ENCODE results near the gene LAMP1.
A peak's percentile ranks its signal among the peaks of the same experiment; 100 is the strongest.
"Not testable (repeated sequence)": the region's sequence is repeated elsewhere in the genome, so short reads cannot be mapped to it uniquely, and the experiment has no call there.

The LAMP1 gene, protein sequence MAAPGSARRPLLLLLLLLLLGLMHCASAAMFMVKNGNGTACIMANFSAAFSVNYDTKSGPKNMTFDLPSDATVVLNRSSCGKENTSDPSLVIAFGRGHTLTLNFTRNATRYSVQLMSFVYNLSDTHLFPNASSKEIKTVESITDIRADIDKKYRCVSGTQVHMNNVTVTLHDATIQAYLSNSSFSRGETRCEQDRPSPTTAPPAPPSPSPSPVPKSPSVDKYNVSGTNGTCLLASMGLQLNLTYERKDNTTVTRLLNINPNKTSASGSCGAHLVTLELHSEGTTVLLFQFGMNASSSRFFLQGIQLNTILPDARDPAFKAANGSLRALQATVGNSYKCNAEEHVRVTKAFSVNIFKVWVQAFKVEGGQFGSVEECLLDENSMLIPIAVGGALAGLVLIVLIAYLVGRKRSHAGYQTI

DNA sequence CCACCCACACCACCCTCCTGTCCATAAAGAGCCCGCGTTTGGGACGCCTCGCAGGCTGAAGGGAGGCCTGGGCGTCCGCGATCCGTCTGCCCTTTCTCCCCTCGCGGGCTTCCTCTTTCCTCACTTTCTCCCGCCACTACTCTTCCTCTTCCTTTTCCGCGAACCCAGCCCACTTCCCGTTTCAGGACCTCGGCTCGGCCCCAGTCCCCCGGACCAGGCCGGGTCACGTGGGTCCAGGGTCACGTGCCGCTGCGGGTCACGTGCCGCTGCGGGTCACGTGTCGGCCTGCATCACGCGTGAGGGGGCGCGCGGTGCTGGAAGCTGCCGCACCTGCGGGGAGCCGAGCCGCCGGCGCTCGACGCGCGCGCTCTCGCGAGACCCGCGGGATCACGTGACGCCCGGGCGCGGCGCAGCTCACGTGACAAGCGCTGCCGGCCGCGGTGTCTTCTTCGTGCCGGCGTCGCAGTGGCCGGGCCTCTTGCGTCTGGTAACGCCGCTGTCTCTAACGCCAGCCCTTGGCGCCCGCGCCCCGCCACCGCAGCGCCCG lies at the start of gene LAMP1:
TSS of gene LAMP1 (plus strand) at position 417 of the 547 bp plus-strand sequence. CDS start 196 bp downstream, outside the sequence.
- Mint-ChIP-seq H3K9me3 (no peaks in the 10 kb centered on the region), H3K36me3 (peaks cover 2% of the 10 kb centered on the region), H3K4me1 (peaks cover 43% of the 10 kb centered on the region), H3K27me3 (peaks cover 8% of the 10 kb centered on the region), H3K27ac (peak within 1 kb of the TSS; percentile 100), H3K4me3 (peak within 1 kb of the TSS; percentile 95)

DNA sequence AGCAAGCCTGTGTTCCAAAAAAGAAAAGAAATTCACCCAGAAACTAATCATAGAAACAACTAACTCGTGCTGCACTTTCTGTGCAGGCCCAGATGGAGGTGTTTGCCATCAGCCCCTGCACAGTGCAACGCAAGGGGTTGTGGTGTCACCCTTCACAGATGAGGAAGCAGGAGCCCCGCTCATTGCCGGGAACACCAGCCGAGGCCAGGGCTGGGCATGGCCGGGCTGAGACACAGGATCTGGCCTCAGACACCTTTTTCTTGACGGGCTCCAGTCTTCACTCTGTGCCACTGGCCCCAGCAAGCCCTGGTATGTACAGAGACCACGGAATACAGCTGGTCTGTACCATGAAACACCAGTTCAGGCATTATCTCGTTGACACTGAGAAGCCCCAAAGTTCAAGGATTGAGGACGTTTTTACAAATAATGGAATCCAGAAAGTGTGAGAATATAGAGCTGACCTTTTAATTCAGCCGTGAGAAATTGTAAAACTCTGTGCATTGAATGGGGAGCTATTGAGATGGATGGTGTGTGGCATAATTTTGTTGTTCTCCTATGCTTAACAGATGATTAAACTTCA lies 44.4 kb upstream of the LAMP1 start:
- Mint-ChIP-seq H3K27ac (no peak overlapping the region), H3K4me1 (no peaks in the 10 kb centered on the region), H3K36me3 (peaks cover 19% of the 10 kb centered on the region), H3K9me3 (no peaks in the 10 kb centered on the region), H3K27me3 (no peaks in the 10 kb centered on the region), H3K4me3 (no peak overlapping the region)

DNA sequence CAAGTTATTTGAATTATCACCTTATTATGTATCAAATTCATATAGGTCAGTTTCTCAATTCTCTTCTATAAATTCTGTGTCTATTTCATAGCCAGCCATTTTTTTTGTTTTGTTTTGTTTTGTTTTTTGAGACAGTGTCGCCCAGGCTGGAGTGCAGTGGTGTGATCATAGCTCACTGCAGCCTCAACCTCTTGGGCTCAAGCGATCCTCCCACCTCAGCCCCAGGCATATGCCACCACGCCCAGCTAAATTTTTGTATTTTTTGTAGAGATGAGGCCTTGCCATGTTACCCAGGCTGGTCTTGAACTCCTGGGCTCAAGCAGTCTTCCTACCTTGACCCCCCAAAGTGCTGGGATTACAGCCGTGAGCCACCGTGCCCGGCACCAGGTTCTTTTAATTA lies 39.1 kb upstream of the LAMP1 start:
- H3K36me3 Mint-ChIP-seq: peaks cover 23% of the 10 kb centered on the region
- not testable (repeated sequence) for H3K27me3 Mint-ChIP-seq, H3K9me3 Mint-ChIP-seq, H3K4me1 Mint-ChIP-seq, H3K4me3 Mint-ChIP-seq, H3K27ac Mint-ChIP-seq

DNA sequence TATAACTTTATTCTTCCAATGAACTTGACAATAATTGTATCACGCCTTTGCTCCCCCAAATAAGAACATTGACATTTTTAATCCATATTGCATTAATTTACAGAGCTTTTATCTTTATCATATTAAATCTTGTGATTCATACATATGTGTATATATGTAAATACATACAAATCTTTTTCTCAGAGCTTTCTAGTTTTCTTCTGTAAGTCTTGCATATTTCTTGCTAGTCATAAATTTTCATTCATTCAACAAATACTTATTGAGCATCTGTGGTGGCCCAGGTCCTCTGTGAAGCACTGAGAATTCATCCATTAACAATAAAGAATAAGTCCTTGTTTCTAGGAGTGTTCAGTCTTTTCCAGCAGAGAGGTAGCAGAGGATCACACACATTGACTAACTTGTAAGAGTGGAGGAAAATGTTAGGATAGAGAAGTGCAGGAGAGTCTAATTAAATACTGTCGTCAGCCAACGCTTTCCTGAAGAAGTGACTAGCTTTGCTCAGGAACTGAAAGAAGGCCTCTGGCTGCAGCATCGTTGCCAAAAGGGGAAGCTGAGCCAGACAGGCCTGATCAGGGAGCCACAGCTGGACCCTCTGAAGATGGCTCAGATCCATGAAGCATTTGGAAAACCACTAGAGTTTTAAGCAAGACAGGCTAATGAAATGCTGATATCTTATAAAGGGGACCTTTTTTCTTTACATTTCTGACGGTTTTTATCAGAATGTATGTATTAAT lies 38.6 kb upstream of the LAMP1 start:
- H3K4me3 Mint-ChIP-seq: no peak overlapping the region
- H3K4me1 Mint-ChIP-seq: no peaks in the 10 kb centered on the region
- no peak overlapping the region for H3K27ac Mint-ChIP-seq
- H3K27me3 Mint-ChIP-seq: no peaks in the 10 kb centered on the region
- no peaks in the 10 kb centered on the region for H3K9me3 Mint-ChIP-seq
- peaks cover 23% of the 10 kb centered on the region for H3K36me3 Mint-ChIP-seq

DNA sequence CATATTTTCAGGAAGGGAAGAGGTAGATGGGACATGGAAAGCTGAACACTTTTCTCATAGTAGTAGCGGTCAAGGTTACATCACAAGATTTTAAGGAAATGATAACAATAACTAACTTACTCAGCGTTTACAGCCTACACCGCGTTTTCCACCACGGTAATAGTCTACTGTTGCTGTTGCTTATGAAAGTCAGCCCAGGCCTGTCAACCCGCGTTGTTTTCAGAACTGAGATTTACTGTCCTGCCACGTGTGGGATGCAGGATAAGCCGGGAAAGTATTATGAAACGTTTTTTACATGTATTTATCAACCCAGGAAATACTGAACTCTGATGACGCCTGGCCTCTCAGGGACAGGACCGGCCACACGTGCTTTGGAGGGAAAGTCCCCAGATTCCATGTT lies 36.0 kb upstream of the LAMP1 start:
- Mint-ChIP-seq H3K9me3 (no peaks in the 10 kb centered on the region), H3K4me1 (no peaks in the 10 kb centered on the region), H3K36me3 (peaks cover 18% of the 10 kb centered on the region), H3K27me3 (no peaks in the 10 kb centered on the region), H3K4me3 (no peak overlapping the region), H3K27ac (no peak overlapping the region)

DNA sequence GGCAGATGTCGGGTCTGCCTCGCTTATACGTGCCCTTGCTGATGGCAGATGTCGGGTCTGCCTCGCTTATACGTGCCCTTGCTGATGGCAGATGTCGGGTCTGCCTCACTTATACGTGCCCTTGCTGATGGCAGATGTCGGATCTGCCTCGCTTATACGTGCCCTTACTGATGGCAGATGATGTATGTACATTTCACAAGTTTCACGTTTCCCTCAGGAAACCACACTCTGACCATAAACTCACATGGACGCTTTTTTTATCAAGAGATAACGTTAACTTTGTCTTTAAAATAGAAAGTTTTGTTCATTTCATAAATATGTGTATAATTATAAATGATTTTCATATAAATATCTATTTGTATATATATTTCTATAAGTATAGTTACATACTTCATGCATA lies 34.0 kb upstream of the LAMP1 start:
- H3K27me3 Mint-ChIP-seq, H3K36me3 Mint-ChIP-seq, H3K9me3 Mint-ChIP-seq, H3K27ac Mint-ChIP-seq, H3K4me1 Mint-ChIP-seq, H3K4me3 Mint-ChIP-seq: not testable (repeated sequence)

DNA sequence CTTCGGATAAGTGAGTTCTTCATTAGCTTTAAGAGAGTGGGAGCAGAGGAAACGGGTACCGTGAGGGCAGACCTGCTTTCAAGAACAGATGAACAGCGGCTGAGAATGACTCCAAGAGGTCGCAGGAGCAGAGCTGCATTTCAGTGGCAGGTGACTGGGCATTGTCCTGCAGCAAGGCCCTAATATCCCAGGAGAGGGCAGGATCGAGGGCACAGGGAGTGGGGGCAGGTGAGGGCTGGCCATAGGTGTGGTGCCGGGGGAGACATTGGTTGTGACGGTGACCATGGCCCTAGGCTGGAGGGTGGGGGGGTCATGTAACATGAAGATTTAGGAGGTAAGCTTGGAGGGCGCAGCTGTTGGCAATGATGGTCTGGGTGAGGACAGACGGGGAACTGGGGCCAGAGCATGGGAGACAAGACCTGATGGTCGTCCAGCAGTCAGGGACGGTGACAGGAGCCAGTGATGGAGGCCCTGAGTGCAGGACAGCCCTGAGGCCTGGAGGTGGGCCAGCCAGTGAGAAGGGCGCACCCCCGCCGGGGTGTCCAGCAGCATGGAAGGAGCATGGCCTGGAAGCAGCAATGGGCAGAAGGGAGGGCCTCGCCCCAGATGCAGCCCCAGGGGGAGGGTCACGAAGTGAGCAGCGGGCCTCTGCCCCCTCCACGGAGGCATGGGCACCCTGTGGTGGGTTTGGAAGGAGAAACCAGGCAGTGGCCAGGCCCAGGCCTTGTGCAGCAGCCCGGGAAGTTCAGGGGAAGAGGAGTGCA lies 29.2 kb upstream of the LAMP1 start:
- Mint-ChIP-seq H3K36me3 (no peaks in the 10 kb centered on the region), H3K27me3 (no peaks in the 10 kb centered on the region)

DNA sequence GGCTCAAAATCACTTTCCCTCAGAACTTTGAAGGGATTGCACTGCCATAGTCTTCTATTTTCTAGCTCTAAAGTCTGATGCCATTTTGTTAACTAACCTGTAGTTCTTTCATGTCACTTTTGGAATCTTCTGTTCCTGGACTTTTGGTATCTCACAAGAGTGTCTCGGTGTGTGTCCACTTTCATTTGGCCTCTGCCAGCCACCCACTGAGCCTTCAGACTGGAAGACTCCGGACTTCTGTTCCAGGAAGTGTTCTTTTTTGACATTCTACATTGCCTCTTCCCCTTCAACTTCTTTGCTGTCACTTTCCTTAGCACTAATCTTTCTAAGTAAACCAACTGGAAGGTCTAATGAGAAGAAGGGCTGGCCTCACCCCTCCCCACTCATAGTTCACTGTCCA lies 25.0 kb upstream of the LAMP1 start:
- H3K9me3 Mint-ChIP-seq: no peaks in the 10 kb centered on the region

More for the DNA sequence above, 29.2 kb upstream of the LAMP1 start:
- Mint-ChIP-seq H3K4me3 (no peak overlapping the region), H3K27ac (no peak overlapping the region), H3K9me3 (no peaks in the 10 kb centered on the region), H3K4me1 (no peaks in the 10 kb centered on the region)

DNA sequence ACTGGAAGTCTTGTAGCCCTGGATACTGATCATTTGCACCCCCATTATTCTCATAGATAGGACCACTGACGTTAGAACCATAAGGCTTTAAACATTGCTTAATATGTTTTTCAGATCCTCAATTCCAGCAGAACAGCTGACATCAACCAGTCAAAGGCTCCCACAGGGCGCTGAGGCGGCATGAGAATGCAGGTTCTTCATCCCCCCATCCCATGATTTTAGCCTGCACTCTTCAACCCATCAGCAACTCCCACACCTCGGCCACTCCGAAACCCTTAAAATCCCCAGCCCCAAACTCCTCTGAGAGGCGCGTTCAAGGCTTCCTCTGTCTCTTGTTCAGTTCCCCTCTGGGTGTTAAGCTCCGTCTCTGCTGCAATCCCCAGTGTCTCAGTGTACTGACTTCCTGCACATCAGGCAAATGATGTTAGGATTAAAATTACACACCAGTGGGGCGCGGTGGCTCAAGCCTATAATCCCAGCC lies 24.3 kb upstream of the LAMP1 start:
- Mint-ChIP-seq H3K27ac (no peak overlapping the region), H3K4me3 (no peak overlapping the region)

More for the DNA sequence above, 25.0 kb upstream of the LAMP1 start:
- Mint-ChIP-seq H3K4me1 (peaks cover 23% of the 10 kb centered on the region), H3K4me3 (no peak overlapping the region), H3K36me3 (no peaks in the 10 kb centered on the region), H3K27ac (no peak overlapping the region), H3K27me3 (no peaks in the 10 kb centered on the region)

DNA sequence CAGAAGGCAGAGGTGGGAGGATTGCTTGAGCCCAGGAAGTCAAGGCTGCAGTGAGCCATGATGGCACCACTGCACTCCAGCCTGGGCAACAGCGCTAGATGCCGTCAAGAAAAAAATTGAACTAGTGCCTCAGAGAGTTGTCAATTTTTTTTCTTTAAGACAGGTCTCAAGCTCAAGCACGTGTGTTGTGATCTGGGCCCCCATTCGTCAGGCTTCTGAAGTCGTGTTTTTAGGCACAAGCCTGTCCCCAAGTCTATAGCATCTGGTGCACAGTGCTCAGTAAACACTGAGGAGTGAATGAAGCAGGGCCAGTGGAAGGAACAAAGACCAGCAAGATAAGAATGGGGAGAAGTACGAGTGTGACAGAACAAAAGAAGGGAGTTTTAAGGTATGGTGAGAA lies 23.7 kb upstream of the LAMP1 start:
- H3K9me3 Mint-ChIP-seq: no peaks in the 10 kb centered on the region
- H3K27me3 Mint-ChIP-seq: no peaks in the 10 kb centered on the region
- peaks cover 23% of the 10 kb centered on the region for H3K4me1 Mint-ChIP-seq
- H3K4me3 Mint-ChIP-seq: no peak overlapping the region
- H3K27ac Mint-ChIP-seq: peak overlapping the region; percentile 2
- H3K36me3 Mint-ChIP-seq: no peaks in the 10 kb centered on the region

More for the DNA sequence above, 24.3 kb upstream of the LAMP1 start:
- no peaks in the 10 kb centered on the region for H3K27me3 Mint-ChIP-seq
- peaks cover 23% of the 10 kb centered on the region for H3K4me1 Mint-ChIP-seq
- H3K36me3 Mint-ChIP-seq: no peaks in the 10 kb centered on the region
- no peaks in the 10 kb centered on the region for H3K9me3 Mint-ChIP-seq

DNA sequence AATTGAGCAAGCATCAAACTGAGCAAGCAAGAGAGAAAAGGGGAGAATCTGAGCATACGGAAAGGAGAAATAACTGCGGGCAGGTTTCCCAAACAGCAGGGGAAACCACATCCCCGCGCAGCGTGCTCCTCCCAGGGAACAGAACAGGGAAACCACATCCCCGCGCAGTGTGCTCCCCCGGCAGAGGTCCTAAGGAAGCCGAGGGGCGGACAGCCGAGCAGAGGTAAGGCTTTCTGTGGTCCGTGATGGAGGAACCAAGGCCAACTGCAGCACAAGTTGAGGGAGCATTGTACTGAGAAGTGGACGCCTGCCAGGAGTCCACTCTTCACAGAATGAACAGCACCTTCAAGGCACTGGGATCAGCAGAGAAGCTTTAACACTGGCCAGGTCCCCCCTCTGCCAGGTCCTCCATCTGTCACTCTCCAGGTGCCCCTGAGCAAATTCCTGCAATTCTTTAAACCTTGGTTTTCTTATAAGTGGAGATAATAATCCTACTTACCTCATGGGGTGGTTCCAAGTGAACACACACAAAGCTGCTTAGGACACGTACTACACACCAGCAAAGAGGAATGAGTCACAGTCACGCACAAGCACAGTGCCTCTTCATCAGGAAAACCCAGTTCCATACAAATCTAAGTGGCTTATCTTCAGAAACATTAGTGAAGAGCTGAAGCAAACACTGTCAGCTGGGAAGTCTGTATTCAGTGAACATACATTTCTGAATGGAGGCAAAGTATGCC lies 23.0 kb upstream of the LAMP1 start:
- Mint-ChIP-seq H3K9me3 (no peaks in the 10 kb centered on the region), H3K4me1 (peaks cover 23% of the 10 kb centered on the region), H3K36me3 (no peaks in the 10 kb centered on the region), H3K27me3 (no peaks in the 10 kb centered on the region), H3K27ac (no peak overlapping the region), H3K4me3 (no peak overlapping the region)

DNA sequence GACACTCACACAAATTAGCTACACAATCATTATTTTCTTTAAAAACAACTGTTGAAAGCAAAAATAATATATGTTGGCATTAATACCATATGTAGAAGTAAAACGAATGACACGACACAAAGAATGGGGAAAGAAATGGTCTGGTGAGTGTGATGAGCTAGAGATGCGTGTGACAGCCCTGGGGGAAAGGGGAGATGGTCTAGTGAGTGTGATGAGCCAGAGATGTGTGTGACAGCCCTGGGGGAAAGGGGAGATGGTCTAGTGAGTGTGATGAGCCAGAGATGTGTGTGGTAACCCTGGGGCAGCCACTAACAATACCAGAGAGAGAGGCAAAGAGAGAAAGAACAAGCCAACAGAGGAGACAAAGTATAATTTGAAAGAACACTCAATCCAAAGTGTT lies 22.3 kb upstream of the LAMP1 start:
- no peaks in the 10 kb centered on the region for H3K9me3 Mint-ChIP-seq
- no peaks in the 10 kb centered on the region for H3K36me3 Mint-ChIP-seq
- no peaks in the 10 kb centered on the region for H3K27me3 Mint-ChIP-seq
- H3K4me1 Mint-ChIP-seq: peaks cover 23% of the 10 kb centered on the region
- H3K27ac Mint-ChIP-seq: no peak overlapping the region
- no peak overlapping the region for H3K4me3 Mint-ChIP-seq

DNA sequence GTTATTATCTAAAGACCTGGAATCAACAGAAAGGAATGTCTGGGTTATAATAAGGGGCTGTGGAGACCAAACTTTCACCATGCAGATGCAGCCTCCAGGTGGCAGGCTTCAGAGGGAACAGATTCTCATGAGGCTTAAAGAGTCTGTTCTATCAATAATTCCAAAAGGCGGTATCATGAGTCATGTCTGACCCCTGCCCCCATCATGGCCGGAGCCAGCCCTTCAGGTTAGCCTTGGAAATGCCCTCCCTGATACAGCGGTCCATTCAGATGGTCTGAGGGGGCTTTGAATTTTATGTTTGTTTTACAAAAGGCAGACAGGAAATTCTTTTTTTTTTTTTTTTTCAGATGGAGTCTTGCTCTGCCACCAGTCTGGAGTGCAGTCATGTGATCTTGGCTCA lies 21.7 kb upstream of the LAMP1 start:
- peaks cover under 1% of the 10 kb centered on the region for H3K27me3 Mint-ChIP-seq
- no peak overlapping the region for H3K4me3 Mint-ChIP-seq
- no peaks in the 10 kb centered on the region for H3K36me3 Mint-ChIP-seq
- H3K27ac Mint-ChIP-seq: no peak overlapping the region
- H3K4me1 Mint-ChIP-seq: peaks cover 23% of the 10 kb centered on the region
- no peaks in the 10 kb centered on the region for H3K9me3 Mint-ChIP-seq

DNA sequence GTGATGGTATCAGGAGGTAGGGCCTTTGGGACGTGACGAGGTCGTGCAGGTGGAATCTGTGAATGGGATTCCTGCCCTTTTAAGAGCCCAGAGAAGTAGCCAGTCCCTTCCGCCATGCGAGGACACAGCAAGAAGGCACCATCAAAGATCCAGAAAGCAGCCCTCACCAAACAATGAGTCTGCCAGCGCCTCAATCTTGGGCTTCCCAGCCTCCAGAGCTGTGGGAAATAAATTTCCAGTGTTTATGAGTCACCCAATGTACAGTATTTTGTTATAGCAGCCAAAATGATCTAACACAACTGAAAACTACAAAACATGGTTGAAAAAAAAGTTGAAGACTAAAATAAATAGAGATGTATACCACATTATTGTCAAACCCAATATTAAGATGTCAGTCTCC lies 16.9 kb upstream of the LAMP1 start:
- peaks cover 6% of the 10 kb centered on the region for H3K27me3 Mint-ChIP-seq
- H3K4me1 Mint-ChIP-seq: peaks cover 8% of the 10 kb centered on the region
- no peak overlapping the region for H3K4me3 Mint-ChIP-seq
- H3K9me3 Mint-ChIP-seq: no peaks in the 10 kb centered on the region
- H3K36me3 Mint-ChIP-seq: peaks cover 1% of the 10 kb centered on the region
- no peak overlapping the region for H3K27ac Mint-ChIP-seq
